GM21825 (cell line): ENCODE results near the gene PDCL3.

Experiments
- ATAC-seq: cut with Tn5 transposase; IDR thresholded peaks from one replicate; pipeline ENCODE4 v1.9.1; 2021; ENCODE audit warnings: mild to moderate bottlenecking, moderate library complexity; ENCODE audit not compliant: unreplicated experiment

The PDCL3 gene

GRCh38 chr2:100562613-100563406 is at the start of gene PDCL3:
Gene PDCL3, plus strand, starts transcription at chr2:100562993. Its CDS starts 75 bp downstream, at chr2:100563068.
- ATAC-seq = peak; percentile 95

DNA sequence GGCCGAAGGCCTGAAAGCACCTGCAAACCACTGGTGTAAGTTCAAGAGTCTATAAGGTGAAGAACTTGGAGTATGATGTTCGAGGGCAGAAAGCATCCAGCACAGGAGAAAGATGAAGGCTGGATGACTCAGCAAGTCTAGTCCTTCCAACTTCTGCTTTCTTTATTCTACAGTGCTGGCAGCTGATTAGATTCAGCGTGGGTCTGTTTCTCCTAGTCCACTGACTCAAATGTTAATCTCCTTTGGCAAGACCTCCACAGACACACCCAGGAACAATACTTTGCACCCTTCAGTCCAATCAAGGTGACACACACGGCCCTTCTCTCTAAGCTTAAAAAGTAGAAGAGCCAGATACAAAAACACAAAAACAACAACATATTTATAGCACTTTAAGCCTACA is 49.1 kb upstream of the PDCL3 start:
- no peak for ATAC-seq

DNA sequence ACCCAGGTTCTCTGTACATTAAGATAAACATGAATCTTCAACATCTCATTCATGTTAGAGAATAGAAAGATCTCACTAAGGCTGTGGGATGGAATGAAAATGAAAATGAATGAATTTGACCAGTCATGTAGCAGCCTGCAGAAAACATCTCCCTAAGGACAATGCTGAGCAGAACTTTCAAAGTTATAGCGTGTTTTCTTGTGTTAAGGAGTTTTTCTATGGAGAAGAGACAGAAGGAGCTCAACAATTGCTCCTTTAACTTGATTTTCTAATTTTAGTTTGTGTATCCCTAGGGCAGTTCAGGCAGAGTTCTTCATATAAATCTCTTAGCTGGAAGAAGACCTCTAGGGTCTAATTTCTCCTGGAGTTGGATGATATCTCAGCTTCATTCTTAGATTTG is 45.2 kb upstream of the PDCL3 start:
- ATAC-seq = no peak

DNA sequence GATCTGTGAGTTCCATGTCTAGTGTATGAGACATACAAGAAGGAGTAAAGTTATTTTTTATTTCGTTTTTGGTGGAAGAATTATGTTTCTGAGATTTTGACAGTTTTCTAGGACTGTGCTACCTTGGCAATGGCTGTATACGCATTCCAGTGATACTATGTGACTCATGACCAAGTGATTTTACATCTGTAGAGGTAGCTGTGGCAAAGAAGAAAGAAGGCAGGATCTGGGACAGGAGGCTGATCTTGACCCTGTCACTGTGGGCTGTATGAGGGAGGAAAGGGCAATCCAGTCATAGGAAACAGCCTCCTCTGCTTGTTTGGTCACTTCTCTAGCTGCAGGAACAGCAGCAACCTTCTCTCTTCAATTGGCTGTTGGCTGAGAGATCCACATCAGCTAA is 44.0 kb upstream of the PDCL3 start:
- ATAC-seq = no peak

DNA sequence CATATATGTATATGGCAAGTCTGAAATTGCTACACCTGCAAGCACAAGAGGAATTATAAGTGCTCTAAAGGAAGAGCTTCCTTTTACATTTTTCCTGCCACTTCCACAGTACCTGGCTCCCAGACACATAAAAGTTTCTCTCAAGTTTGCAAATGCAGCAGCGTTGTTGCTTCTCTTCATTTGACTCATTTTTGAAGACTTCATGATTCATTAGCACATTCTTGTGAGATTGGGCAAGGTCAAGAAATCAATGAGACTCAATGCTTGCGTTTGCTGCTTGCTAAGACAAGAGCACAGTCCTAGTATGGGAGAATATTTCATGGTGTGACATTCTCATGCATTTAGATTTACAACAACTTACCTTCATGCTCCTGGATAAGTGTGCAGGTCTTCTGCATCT is 42.6 kb upstream of the PDCL3 start:
- no peak for ATAC-seq

GRCh38 chr2:100522430-100522829 is 40.4 kb upstream of the PDCL3 start:
- no peak for ATAC-seq

DNA sequence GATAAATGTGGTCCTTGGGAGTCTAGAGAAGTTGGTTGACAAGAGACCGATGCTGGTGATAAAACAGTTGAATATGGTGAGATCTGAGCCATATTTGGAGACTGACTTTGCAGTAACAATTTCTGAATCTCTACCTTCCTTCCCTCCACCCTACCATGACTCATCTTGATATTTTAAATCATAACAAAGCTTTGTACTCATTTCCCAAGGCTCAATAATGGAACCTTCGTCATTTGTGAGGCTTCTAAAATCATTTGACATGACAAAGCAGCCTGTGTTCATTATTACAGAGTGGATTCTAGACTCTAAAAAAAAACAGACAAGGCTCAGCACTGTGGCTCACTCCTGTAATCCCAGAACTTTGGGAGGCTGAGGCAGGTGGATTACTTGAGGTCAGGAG is 38.5 kb upstream of the PDCL3 start:
- ATAC-seq = no peak

GRCh38 chr2:100526868-100527267 is 35.9 kb upstream of the PDCL3 start:
- ATAC-seq = no peak

DNA sequence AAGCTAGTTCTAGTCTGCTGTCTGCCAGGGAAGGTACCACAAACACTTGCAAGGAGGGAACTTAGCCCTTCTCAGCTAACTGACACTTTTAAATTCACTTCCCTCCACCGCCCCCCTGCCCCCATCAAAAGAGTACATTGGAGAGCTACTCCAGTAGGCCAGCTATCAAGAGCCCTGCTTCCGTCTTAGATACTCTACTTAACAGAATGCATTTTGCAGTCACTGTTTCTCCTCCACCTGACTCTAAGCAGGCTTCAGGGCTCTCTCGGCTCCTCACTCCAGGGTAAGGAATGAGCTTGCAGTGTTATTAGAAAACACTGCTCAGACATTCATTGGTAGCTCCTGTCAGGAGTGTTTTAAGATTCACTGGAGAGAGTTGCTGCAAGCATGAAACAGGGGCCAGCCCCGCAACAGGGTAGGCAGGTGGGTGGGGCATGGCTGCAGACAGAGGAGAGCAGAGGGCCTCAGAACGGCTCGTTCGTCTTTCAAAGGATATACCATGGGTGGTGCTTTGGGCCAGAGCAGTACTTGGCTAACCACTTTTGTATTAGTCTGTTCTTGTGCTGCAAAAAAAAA is 35.3 kb upstream of the PDCL3 start:
- no peak for ATAC-seq

GRCh38 chr2:100529176-100529575 is 33.6 kb upstream of the PDCL3 start:
- ATAC-seq = no peak

GRCh38 chr2:100529900-100530299 is 32.9 kb upstream of the PDCL3 start:
- no peak for ATAC-seq

DNA sequence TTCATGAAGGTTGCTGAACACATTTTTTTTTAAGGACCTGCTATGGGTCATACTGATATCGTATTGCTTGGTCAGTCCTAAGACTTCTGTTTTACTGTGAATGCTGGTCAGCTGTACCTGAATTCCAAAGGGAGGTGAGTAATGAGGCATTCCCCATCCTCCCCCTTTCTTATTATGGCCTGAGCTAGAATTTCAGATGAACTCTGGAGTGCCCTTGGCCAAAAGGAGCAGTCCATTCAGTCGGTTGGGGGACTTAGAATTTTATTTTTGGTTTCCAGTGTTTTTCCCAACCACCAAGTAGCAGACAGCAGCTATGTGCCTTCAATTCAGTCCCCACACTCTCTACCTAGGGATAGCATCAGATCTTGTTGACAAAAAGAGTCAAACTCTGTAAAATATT is 26.9 kb upstream of the PDCL3 start:
- ATAC-seq = no peak

GRCh38 chr2:100537918-100538317 is 24.9 kb upstream of the PDCL3 start:
- no peak for ATAC-seq

- no peak for ATAC-seq
Measured at GRCh38 chr2:100539221-100539620, 23.6 kb upstream of the PDCL3 start.

DNA sequence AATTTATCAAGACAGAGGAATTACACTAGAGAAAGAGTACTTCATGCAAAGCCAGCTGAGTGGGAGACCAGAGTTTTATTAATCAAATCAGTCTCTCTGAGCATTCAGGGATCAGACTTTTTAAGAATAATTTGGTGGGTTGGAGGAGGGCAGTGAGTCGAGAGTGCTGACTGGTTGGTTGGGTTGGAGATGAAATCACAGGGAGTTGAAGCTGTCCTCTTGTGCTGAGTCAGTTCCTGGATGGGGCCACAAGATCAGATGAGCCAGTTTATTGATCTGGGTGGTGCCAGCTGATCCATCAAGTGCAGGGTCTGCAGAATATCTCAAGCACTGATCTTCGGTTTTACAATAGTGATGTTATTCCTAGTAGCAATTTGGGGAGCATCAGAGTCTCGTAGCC is 21.4 kb upstream of the PDCL3 start:
- ATAC-seq = no peak

GRCh38 chr2:100542418-100542817 is 20.4 kb upstream of the PDCL3 start:
- no peak for ATAC-seq

- no peak for ATAC-seq
Measured at GRCh38 chr2:100544911-100545596, 17.7 kb upstream of the PDCL3 start.

- ATAC-seq = no peak
Measured at GRCh38 chr2:100546469-100546868, 16.3 kb upstream of the PDCL3 start.

GRCh38 chr2:100548771-100549170 is 14.0 kb upstream of the PDCL3 start:
- ATAC-seq = no peak

DNA sequence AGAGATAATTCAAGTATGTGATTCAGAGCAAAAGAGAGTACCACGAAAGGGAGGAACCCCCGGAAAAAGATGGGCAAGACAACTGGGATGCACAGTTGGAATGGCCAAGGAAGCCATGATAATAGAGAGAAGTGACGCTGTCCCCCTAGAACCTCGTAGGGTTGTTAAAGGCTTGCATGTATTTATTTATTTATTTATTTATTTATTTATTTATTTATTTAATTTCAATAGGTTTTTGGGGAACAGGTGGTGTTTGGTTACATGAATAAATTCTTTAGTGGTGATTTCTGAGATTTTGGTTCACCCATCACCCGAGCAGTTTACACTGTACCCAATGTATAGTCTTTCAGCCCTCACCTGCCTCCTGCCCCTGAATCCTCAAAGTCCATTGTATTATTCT is 11.5 kb upstream of the PDCL3 start:
- ATAC-seq = no peak

- no peak for ATAC-seq
Measured at GRCh38 chr2:100554798-100555407, 7.9 kb upstream of the PDCL3 start.

GRCh38 chr2:100556746-100557145 is 6.0 kb upstream of the PDCL3 start:
- ATAC-seq = no peak
